HG03432 (cell line): Measurements from ENCODE around the gene UNCX.
"Not testable (repeated sequence)": the region's sequence is repeated elsewhere in the genome, so short reads cannot be mapped to it uniquely, and the experiment has no call there.

Experiments used
- ATAC-seq: cut with Tn5 transposase; IDR thresholded peaks from one replicate; pipeline ENCODE4 v1.9.1; 2021; ENCODE audit warnings: mild to moderate bottlenecking, moderate library complexity; ENCODE audit not compliant: unreplicated experiment

UNCX gene

DNA sequence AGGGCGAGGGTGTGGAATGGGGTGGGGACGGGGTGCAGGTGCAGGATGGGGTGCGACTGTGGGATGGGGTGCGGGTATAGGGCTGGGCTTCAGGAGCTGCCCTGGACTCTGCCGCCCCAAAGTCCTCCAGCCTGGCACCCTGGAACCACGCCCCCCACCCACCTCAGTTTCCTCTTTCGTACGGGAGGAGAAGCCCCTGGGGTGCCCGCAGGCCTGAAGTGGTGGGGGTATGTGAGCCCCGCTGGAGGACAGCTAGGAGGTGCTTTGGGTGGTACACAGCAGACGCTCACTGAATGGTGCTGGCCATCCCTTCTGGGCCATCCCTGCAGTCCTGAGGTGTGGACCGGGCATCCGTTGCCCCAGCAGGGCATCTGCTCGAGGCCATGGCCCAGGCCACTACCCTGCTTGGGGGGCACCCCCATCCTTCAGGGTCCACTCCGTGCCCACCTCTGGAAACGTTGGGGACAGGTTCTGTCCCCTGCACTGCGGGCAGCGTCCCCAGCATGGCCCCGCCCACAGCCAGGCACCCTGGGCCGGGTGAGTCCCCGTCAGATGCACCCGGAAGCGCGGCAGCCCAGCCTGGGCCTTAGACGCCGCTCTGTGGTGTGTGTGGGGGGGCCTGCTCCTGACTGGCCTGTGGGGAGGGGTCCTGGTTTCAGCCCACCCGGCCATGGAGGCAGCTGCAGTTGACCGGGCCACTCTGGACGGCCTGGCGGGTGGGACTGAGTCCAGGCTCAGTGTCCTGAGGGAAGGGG is 41.6 kb downstream of the UNCX start:
- ATAC-seq, result no peak

DNA sequence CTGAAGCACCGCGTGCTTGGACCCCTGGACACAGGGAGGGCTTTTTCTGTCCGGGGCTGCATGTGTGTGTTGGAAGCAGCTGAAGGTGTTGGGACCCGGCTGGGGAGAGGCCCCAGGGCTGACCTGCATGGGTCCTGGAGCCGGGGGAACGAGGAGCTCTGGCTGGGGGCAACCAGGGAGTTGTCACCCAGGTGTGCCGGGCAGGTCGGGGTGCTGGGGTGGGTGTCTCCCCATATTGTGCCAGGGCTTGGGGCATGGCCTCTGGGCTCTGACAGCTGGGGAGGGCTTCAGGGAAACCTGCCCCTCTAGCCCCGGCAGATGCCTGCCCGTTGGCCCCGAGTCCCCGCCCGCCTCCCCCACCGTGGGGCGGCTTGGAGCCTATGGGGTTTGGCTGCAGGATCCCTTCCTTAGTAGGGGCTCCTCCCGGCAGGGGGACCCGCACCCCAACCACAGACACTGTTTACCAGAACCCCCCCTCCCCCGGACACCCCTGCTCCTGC is 42.3 kb downstream of the UNCX start:
- ATAC-seq, result no peak

DNA sequence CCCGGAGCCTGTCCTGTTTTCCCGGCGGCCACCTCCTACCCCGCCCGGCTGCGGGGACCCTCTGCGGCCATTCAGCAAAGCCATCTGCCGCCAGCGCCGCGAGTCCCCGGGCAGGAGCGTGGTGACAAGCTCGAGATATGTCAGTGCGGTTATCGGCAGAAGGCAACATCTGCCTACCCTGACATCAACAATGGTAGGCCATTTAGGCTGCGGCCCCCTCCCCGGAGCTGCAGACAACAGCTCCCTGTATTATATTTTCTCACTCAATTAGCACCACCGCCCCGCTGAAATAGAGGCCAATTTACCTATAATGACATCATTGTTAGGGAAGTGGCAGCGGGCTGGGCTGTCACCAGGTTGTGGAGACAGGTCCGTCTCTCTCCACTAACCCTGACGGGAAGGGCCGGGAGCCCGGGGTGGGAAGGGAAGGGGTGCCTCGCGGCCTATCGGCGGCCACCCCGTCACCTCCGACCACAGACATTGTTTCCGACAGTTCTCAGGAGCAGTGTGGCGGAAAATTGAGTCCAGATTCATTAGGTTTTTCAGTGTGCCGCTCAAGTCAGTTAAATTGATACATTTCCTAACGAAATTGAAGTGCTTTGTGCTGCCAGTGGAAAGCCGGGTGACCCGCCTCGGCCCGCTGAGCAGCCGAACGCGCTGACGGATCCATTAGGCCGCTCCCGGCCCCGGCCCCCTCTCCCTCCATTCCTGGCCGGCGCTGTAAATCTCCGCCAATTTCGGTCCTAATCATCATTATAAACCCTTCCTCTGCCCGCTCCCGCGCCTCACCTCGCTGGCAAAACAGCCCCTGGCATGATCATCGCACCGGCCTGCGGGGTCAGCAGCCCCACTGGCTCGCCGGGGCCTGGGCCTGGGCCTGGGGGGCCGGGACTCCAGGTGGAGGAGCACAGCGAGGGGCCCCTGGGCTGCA is 43.0 kb downstream of the UNCX start:
- no peak for ATAC-seq

DNA sequence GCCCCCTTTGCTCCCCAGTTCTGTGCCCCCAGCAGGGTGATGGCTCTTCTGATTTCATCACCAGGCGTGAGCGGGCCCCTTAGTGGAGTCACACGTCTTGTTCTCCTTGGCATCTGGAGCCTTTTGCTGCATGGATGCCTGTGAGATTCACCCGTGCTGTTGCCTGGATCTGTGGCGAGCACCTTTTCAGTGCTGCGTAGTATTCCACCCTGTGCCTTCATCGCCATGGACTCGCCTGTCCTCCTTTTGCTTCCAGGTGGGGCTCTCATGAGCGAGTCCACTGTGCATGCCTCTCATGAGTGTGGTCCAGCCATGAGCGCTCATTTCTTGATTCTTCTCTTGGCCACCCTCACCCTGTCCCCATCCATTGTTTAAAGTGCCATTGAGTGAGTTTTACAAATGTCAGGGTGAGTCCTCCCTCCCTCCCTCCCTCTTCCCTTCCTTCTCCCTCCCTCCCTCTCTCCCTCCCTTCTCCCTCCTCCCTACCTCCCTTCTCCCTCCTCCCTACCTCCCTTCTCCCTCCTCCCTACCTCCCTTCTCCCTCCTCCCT is 44.0 kb downstream of the UNCX start:
- no peak for ATAC-seq

DNA sequence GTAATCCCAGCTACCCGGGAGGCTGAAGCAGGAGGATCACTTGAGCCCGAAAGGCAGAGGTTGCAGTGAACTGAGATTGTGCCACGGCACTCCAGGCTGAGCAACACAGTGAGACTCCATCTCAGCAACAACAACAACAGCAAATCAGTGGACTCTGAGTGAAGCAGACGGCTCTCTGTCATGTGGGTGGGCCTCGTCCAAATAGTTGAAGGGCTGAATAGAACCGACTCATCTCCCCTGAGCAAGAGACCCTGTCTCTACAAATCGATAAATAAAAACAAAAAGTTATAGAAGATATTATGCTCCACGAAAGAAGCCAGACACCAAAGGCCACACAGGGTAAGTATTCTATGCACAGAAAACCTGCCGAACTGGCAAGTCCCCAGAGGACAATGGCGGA is 45.9 kb downstream of the UNCX start:
- no peak for ATAC-seq

DNA sequence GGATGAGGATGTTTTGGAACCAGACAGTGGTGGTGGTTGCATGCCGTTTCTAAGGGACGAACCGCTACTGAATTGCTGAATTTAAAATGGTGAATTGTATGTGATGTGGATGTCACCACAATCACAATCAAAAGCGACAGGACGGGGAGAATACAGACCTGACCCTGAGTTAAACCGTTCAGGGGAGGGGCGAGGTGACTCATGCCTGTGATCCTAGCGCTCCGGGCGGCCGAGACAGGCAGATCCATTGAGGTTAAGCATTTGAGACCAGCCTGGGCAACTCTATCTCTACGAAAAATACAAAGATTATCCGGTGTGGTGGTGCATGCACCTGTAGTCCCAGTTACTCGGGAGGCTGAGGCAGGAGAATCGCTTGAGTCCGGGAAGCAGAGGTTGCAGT is 46.4 kb downstream of the UNCX start:
- no peak for ATAC-seq

DNA sequence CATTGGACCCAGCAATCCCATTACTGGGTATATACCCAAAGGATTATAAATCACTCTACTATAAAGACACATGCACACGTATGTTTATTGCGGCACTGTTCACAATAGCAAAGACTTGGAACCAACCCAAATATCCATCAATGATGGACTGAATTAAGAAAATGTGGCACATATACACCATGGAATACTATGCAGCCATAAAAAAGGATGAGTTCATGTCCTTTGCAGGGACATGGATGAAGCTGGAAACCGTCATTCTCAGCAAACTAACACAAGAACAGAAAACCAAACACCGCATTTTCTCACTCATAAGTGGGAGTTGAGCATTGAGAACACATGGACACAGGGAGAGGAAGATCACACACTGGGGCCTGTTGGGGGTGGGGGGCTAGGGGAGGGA is 47.2 kb downstream of the UNCX start:
- not testable (repeated sequence) for ATAC-seq

DNA sequence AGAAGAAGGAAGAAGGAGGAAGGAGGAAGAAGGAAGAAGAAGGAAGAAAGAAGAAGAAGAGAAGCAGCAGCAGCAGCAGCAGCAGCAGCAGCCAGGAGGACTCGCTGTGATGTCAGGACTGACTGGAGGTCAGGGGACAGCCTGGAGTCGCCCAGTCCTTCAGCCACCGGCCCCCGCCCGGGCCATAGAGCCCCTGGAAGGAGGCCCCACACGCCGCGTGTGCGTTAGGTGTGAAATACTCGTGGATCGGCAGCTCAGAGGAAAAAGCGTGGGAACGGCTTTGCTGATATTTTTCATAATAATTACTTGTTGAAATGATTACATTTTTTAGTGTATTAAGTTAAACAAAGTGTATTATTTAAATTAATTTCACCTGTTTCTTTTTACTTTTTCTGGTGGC is 48.4 kb downstream of the UNCX start:
- ATAC-seq, result no peak

DNA sequence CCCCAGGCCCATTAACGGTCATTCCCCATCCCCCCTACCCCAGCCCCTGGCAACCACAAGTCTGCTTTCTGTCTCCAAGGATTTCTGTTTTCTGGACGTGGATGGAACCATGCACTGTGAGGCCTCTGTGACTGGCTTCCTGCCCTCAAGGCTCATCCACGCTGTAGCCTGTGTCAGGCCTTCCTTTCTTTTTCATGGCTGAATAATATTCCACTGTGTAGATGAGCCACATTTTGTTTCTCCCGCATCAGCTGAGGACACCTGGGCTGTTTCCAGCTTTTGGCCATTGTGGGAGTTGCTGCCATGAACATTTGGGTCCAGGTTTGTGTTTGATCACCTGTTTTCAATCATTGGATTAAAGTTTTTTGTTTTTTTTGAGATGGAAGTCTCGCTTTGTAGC is 50.0 kb downstream of the UNCX start:
- ATAC-seq, result no peak

DNA sequence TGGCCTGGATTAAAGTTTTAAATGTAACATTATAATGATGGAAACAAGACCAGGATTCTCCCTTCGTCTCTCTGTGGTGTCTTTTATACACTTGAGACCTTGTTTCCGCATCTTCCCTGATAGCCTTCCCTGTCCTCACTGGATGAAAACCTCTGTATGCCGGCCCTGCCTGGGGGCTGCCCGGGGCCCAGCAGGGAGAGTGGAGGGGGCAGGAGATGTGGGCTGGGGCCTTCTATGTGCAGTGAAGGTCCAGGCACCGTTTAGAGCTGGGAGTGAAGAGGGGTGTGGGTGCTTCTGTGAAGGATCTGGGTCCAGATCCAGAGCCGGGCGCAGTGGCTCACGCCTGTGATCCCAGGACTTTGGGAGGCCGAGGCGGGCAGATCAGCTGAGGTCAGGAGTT is 50.7 kb downstream of the UNCX start:
- no peak for ATAC-seq

DNA sequence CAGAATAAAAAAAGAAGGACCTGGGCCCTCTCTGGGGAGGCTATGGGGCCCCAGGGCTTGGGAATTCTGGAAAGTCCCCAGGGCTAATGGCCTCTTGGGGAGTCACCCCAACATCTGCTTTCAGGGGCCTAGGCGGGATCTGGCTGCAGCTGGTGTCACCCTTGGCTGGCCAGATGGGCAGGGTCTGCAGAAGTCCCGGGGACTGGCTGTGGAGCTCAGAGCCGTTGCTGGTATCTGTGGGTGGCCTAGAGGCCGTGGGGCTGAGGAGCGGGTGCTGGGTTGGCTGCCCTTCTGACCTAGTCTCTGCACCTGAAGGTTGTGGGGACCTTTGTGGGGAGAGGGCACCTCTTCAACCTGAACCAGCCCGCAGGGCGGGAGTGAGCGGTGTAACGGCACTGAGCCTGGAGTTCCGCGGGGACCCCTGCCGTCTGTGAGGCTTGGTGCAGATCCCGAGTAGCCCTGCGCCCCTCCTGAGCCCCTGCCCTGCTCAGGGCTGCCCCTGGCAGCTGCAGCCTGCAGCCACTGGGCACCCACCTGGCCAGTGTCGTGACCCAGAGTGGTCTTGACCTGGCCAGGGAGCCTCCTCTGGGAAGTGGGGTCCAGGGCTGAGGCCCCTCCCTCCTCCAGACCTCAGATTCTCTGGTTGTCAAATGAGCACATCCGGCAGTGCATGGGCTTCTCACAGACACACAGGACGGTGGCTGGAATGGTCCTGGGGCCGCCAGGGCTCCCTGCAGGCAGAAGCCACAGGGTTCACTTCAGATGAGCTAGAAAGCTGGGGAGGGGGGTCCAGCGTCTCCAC is 51.5 kb downstream of the UNCX start:
- ATAC-seq, result no peak

DNA sequence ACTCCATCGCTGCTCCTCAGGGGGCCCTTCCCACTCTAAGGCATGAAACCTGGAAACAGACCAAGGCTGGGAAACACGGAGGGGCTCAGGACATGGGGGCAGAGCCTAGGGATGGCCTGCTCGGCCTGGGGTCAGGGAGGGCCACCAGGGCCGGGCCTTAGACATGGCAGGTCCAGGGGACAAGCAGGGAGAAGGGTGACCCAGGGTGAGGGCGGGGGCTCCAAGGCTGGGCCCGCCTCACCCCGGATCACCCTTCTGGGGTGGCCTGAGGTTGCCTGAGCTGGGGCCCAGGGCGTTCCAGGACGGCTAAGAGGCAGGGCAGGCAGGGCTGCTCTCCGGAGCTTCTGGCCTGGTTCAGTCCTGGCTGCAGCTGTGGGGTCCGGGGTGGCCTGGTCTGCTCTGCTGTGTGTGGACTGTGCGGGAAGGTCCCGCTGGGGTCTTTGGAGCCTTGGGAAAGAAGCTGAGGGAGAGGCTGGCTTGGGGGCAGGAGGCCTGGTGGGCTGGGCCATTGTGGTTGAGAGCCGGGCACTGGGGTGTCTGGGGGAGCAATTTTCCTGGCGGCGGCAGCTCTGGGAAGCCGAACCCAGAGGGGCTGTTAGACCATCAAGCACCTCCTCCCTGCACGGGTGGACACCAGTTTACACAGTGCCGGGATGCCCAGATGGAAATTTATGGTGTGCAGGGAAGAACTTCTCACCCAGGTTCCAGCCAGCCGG is 52.2 kb downstream of the UNCX start:
- no peak for ATAC-seq

DNA sequence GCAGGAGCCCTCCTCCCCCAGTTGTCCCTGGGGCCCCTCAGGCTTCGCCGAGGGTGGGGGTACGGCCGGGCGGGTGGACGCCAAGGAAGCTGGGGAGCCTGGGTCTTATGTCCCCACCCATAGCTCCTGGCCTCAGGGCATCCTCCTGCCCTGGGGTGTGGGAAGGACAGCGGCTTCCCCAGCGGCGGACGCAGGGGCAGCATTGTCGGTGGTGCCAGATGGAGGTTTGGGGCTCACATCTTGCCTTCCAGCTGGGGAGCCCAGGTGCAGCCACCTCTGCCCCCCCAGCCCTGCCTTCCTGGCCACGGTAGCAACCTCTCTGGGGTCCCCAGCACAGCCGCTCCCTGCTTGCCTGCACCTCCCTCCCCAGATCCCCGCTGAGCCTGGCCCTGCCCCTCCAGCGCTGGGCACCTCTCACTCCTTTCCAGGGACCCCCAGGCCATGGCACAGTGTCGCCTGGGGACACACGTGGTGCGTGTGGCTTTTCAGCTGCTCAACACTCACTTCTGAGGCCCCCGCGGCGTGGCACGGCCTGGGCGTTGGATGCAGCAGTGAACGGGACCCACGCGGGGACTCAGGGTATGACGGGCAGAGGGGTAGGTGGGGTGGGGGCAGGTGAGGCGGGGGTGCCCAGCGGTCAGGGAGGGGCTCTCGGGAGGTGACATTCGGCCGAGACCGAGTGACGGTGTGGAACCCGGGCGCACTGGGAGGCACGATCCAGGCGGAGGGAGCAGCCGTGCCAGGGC is 53.1 kb downstream of the UNCX start:
- no peak for ATAC-seq
